ENCODE results near the gene GPHN. TPM values are rescaled to one million over a fixed set of nuclear protein-coding genes. Genes with fewer than 3 reads are reported as not detected.

GPHN gene
- total RNA-seq, 4 donors from 2014 or later: 14.8 to 20.8 (median 17.0) TPM

DNA sequence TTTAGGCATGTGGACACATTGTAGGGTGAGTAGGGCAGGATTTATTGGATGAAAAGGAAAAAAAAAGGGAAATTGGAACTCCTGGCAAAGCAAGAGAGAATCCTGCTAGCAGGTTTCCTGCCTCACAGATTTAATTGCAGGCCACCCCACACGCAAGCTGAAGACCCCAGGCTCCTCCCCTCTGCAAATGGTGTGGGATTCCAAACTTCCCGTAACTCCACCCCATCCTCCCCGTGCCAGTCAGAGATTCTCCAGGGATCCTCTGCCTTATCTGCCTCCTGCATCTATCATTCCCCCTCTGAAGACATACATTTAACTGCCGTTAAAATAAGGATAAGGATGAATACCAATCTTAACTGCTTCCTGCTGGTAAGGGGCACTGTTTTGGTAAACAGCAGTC lies 431.5 kb downstream of the GPHN start:
- TF ChIP-seq POLR2A (IDR thresholded peaks at IDR 0.05): no peak
- TF ChIP-seq, protein P1, sequence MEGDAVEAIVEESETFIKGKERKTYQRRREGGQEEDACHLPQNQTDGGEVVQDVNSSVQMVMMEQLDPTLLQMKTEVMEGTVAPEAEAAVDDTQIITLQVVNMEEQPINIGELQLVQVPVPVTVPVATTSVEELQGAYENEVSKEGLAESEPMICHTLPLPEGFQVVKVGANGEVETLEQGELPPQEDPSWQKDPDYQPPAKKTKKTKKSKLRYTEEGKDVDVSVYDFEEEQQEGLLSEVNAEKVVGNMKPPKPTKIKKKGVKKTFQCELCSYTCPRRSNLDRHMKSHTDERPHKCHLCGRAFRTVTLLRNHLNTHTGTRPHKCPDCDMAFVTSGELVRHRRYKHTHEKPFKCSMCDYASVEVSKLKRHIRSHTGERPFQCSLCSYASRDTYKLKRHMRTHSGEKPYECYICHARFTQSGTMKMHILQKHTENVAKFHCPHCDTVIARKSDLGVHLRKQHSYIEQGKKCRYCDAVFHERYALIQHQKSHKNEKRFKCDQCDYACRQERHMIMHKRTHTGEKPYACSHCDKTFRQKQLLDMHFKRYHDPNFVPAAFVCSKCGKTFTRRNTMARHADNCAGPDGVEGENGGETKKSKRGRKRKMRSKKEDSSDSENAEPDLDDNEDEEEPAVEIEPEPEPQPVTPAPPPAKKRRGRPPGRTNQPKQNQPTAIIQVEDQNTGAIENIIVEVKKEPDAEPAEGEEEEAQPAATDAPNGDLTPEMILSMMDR (IDR thresholded peaks at IDR 0.05): no peak
- H3K4me3 ChIP-seq (ENCODE audit: low read depth, poor library complexity, severe bottlenecking): no peak overlapping the region
- DNase-seq (ENCODE audit: low spot score in 2 of 2): no peak
- WGBS, 2 donors: 80 to 84% methylated on average over 4 of the region's 4 CpGs
- intact Hi-C loops (cut with DNase I; ENCODE audit: low total_unique reads): no loop called here

DNA sequence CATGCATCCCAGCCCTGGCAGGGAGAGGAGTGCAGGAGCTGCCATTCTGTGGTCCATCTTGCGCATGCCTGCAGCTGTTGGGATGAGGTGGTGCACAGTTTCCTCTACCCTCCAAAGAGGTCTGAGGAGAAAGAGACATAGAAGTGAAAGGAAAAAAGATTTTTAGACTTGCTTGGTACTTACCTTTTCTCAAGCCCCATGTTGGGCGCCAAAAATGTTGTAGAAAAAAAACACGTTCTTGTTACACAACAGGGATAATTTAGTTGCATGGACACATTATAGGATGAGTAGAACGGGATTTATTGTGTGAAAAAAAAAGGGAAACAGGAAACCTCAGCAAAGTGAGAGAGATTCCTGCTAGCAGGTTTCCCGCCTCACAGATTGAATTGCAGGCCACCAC lies 436.9 kb downstream of the GPHN start:
- intact Hi-C loops (cut with DNase I; ENCODE audit: low total_unique reads): no loop called here
- DNase-seq (ENCODE audit: low spot score in 2 of 2): no peak
- 98 to 99% methylated on average over 5 of the region's 5 CpGs for whole genome bisulfite sequencing, 2 donors
- TF ChIP-seq, protein P1 (IDR thresholded peaks at IDR 0.05): no peak
- TF ChIP-seq POLR2A (IDR thresholded peaks at IDR 0.05): no peak
- no peak overlapping the region for H3K4me3 ChIP-seq (ENCODE audit: low read depth, poor library complexity, severe bottlenecking)

GRCh38 chr14:66955159-66955558 lies 447.2 kb downstream of the GPHN start:
- TF ChIP-seq, protein P1 (IDR thresholded peaks at IDR 0.05): no peak
- no peak for TF ChIP-seq POLR2A (IDR thresholded peaks at IDR 0.05)
- DNase-seq (ENCODE audit: low spot score in 2 of 2): no peak
- intact Hi-C loops (cut with DNase I; ENCODE audit: low total_unique reads): no loop called here
- H3K4me3 ChIP-seq (ENCODE audit: low read depth, poor library complexity, severe bottlenecking): no peak overlapping the region
- WGBS, 2 donors: 60 to 69% methylated on average over 2 of the region's 2 CpGs

DNA sequence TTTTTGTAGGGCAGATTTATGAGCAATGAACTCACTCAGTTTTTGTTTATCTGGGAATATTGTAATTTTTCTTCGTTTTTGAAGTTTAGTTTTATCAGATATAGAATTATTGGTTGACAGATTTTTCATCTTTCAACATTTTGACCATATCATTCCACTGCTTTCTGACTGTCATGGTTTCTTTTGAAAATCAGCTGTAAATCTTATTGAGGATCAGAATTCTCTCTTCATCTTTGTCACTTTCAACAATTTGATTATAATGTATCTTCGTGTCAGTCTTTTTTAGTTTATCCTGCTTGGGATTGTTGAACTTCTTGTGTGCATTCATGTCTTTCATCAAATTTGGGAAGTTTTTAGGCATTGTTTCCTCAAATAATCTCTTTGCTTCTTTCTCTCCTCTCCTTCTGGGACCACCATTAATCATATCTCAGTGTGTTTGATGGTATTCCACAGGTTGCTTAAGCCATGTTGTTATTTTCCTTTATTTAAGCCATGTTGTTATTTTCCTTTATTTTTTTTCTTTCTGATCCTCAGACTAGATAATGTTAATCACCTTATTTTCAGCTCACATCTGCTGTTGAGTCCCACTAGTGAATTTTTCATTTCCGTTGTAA lies 451.6 kb downstream of the GPHN start:
- intact Hi-C loops (cut with DNase I; ENCODE audit: low total_unique reads): no loop called here
- no peak overlapping the region for H3K4me3 ChIP-seq (ENCODE audit: low read depth, poor library complexity, severe bottlenecking)
- no peak for DNase-seq (ENCODE audit: low spot score in 2 of 2)
- no peak for TF ChIP-seq POLR2A (IDR thresholded peaks at IDR 0.05)
- TF ChIP-seq, protein P1 (IDR thresholded peaks at IDR 0.05): no peak
- WGBS, 2 donors: 78 to 97% methylated on average over 3 of the region's 3 CpGs

- intact Hi-C loops (cut with DNase I; ENCODE audit: low total_unique reads): no loop called here
- TF ChIP-seq, protein P1 (IDR thresholded peaks at IDR 0.05): no peak
- no peak for TF ChIP-seq POLR2A (IDR thresholded peaks at IDR 0.05)
- no peak overlapping the region for H3K4me3 ChIP-seq (ENCODE audit: low read depth, poor library complexity, severe bottlenecking)
- DNase-seq (ENCODE audit: low spot score in 2 of 2): no peak
Measured at GRCh38 chr14:66965831-66966230, 457.9 kb downstream of the GPHN start.

- 96 to 97% methylated on average over 1 of the region's 1 CpG for WGBS, 2 donors
Measured at GRCh38 chr14:66972469-66972868, 464.5 kb downstream of the GPHN start.

More at GRCh38 chr14:66972469-66972868, 464.5 kb downstream of the GPHN start:
- TF ChIP-seq POLR2A (IDR thresholded peaks at IDR 0.05): no peak
- TF ChIP-seq, protein P1 (IDR thresholded peaks at IDR 0.05): no peak
- no peak overlapping the region for H3K4me3 ChIP-seq (ENCODE audit: low read depth, poor library complexity, severe bottlenecking)
- no peak for DNase-seq (ENCODE audit: low spot score in 2 of 2)
- intact Hi-C loops (cut with DNase I; ENCODE audit: low total_unique reads): no loop called here
